Ishikawa (cell line): ENCODE measurements around the gene RBMS3.

ENCODE experiments used
- CEBPB ChIP-seq: IDR thresholded peaks from 2 replicates; pipeline ENCODE4 v1.6.1; 2012
- CREB1 ChIP-seq: IDR thresholded peaks from 2 replicates; pipeline ENCODE4 v1.6.1; 2012; ENCODE audit warnings: low read depth
- EGR1 ChIP-seq: IDR thresholded peaks from 2 replicates; pipeline ENCODE4 v1.6.1; 2012
- EP300 ChIP-seq: IDR thresholded peaks from 2 replicates; pipeline ENCODE4 v1.6.1; 2012; ENCODE audit warnings: borderline replicate concordance
- FOXM1 ChIP-seq: IDR thresholded peaks from 2 replicates; pipeline ENCODE4 v1.6.1; 2012; ENCODE audit warnings: low read depth, borderline replicate concordance
- NFIC ChIP-seq: IDR thresholded peaks from 2 replicates; pipeline ENCODE4 v1.6.1; 2012
- RAD21 ChIP-seq: IDR thresholded peaks from 2 replicates; pipeline ENCODE4 v1.6.1; 2012; ENCODE audit warnings: low read depth
- TAF1 ChIP-seq: IDR thresholded peaks from 2 replicates; pipeline ENCODE4 v1.6.1; 2012; ENCODE audit warnings: low read depth, mild to moderate bottlenecking
- TCF12 ChIP-seq: IDR thresholded peaks from 2 replicates; pipeline ENCODE4 v1.6.1; 2012; ENCODE audit warnings: low read depth
- TEAD4 ChIP-seq: IDR thresholded peaks from 2 replicates; pipeline ENCODE4 v1.6.1; 2012
- YY1 ChIP-seq: IDR thresholded peaks from 2 replicates; pipeline ENCODE4 v1.6.1; 2012; ENCODE audit warnings: low read depth
- ZBTB7A ChIP-seq: IDR thresholded peaks from 2 replicates; pipeline ENCODE4 v1.6.1; 2012; ENCODE audit warnings: low read depth
- TF ChIP-seq, protein P1 (sequence below): IDR thresholded peaks from 2 replicates; pipeline ENCODE4 v1.6.1; 2012; ENCODE audit warnings: low read depth, mild to moderate bottlenecking
- TF ChIP-seq, protein P2 (sequence below): IDR thresholded peaks from 2 replicates; pipeline ENCODE4 v1.6.1; 2012
- TF ChIP-seq, protein P3 (sequence below): IDR thresholded peaks from 2 replicates; pipeline ENCODE4 v1.6.1; 2012

Gene RBMS3

GRCh38 chr3:29267226-29267625 lies 13.6 kb upstream of the RBMS3 start:
- TF ChIP-seq TAF1: no peak
- TF ChIP-seq FOXM1: no peak
- TF ChIP-seq YY1: no peak
- TF ChIP-seq TCF12: no peak
- TF ChIP-seq NFIC: no peak
- TF ChIP-seq, protein P1, sequence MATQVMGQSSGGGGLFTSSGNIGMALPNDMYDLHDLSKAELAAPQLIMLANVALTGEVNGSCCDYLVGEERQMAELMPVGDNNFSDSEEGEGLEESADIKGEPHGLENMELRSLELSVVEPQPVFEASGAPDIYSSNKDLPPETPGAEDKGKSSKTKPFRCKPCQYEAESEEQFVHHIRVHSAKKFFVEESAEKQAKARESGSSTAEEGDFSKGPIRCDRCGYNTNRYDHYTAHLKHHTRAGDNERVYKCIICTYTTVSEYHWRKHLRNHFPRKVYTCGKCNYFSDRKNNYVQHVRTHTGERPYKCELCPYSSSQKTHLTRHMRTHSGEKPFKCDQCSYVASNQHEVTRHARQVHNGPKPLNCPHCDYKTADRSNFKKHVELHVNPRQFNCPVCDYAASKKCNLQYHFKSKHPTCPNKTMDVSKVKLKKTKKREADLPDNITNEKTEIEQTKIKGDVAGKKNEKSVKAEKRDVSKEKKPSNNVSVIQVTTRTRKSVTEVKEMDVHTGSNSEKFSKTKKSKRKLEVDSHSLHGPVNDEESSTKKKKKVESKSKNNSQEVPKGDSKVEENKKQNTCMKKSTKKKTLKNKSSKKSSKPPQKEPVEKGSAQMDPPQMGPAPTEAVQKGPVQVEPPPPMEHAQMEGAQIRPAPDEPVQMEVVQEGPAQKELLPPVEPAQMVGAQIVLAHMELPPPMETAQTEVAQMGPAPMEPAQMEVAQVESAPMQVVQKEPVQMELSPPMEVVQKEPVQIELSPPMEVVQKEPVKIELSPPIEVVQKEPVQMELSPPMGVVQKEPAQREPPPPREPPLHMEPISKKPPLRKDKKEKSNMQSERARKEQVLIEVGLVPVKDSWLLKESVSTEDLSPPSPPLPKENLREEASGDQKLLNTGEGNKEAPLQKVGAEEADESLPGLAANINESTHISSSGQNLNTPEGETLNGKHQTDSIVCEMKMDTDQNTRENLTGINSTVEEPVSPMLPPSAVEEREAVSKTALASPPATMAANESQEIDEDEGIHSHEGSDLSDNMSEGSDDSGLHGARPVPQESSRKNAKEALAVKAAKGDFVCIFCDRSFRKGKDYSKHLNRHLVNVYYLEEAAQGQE: no peak
- TF ChIP-seq EGR1: no peak
- TF ChIP-seq ZBTB7A: no peak
- TF ChIP-seq EP300: no peak
- no peak for TF ChIP-seq TEAD4
- TF ChIP-seq, protein P2, sequence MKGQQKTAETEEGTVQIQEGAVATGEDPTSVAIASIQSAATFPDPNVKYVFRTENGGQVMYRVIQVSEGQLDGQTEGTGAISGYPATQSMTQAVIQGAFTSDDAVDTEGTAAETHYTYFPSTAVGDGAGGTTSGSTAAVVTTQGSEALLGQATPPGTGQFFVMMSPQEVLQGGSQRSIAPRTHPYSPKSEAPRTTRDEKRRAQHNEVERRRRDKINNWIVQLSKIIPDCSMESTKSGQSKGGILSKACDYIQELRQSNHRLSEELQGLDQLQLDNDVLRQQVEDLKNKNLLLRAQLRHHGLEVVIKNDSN: no peak
- TF ChIP-seq CEBPB: no peak
- TF ChIP-seq, protein P3, sequence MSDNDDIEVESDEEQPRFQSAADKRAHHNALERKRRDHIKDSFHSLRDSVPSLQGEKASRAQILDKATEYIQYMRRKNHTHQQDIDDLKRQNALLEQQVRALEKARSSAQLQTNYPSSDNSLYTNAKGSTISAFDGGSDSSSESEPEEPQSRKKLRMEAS: no peak
- no peak for TF ChIP-seq CREB1

DNA sequence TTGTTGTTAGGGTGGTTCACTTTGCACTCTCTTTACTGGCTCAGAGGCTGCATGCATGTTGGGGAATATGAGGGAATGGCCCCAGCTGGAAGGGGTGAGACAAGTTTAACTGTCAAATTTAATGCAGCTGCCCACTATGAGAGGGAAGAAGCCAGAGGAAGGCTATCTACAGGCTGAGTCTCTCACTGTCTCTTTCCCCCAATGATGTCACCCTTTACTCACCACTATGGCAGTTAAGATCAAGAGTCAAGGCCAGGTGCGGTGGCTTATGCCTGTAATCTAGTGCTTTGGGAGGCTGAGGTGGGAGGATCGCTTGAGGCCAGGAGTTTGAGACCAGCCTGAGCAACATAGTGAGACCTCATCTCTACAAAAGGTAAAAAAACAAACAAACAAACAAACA lies 12.2 kb upstream of the RBMS3 start:
- no peak for TF ChIP-seq NFIC
- no peak for TF ChIP-seq EGR1
- TF ChIP-seq, protein P1: no peak
- TF ChIP-seq CREB1: no peak

- TF ChIP-seq, protein P2: no peak
- TF ChIP-seq, protein P1: no peak
- TF ChIP-seq EGR1 (no peak), NFIC (no peak), CREB1 (no peak)
These were observed 10.1 kb upstream of the RBMS3 start for GRCh38 chr3:29270752-29271151.

DNA sequence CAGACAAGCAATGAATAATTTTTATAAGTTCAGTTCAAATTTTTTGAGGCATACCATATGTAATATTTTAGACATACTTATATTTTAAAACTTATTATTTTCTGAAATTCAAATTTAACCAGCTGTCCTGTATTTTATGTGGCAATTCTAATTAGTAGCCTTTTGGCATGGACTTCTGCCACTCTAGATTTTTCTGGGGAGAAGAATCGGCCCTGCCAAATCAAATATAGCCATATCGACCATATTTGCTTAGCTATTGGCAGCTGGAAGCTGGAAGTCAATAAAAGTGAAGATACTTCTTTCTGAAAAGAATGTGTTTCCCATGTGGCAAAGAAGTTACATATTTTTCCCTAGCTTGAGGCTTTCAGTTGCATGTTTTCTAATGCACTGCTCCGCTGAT lies 9.4 kb upstream of the RBMS3 start:
- TF ChIP-seq TAF1 (no peak), YY1 (no peak), EP300 (no peak), CEBPB (no peak), EGR1 (no peak), RAD21 (no peak), CREB1 (no peak), FOXM1 (no peak)
- TF ChIP-seq, protein P2: no peak

- TF ChIP-seq ZBTB7A: no peak
- no peak for TF ChIP-seq YY1
- TF ChIP-seq EGR1: no peak
- TF ChIP-seq TCF12: no peak
- TF ChIP-seq, protein P2: no peak
- TF ChIP-seq RAD21: no peak
- no peak for TF ChIP-seq TAF1
- TF ChIP-seq, protein P1: no peak
- no peak for TF ChIP-seq NFIC
- TF ChIP-seq FOXM1: no peak
- TF ChIP-seq, protein P3: no peak
- TF ChIP-seq TEAD4: no peak
- no peak for TF ChIP-seq CREB1
- no peak for TF ChIP-seq CEBPB
- no peak for TF ChIP-seq EP300
These were observed 6.2 kb upstream of the RBMS3 start for GRCh38 chr3:29274667-29275066.
